PC-3 (cell line): ENCODE data around the gene FOXO6. TPM values are rescaled to one million over a fixed set of nuclear protein-coding genes. Genes with fewer than 3 reads are reported as not detected.

Experiments
- ATAC-seq: fragments of 200-7000 bp; cut with Tn5 transposase; 2 replicates; pipeline ENCODE4 v1.9.1; 2020; ENCODE audit warnings: mild to moderate bottlenecking, moderate library complexity
- BruUV-seq: library from RNA; stranded (reverse); fragments of 400-500 nt; replicated peaks from 2 replicates; lab custom pipeline; 2021; lab: Mats Ljungman, UMichigan
- CTCF ChIA-PET: fragments of 300-600 bp; sonication (Branson Sonifier 250); formaldehyde crosslinking; loops from one replicate; lab custom pipeline; 2022; ENCODE audit warnings: antibody characterized with exemption; lab: Charles Lee
- POLR2A ChIA-PET: fragments of 300-600 bp; sonication (Branson Sonifier 250); formaldehyde crosslinking; loops from one replicate; lab custom pipeline; 2022; ENCODE audit warnings: antibody characterized with exemption; ENCODE audit not compliant: unreplicated experiment; lab: Charles Lee
- DNase-seq: peaks from one replicate; pipeline ENCODE4 v3.0.0-alpha.2; 2015
- H2AFZ ChIP-seq: fragments of 300-600 bp; sonication (generic); 2 replicates; pipeline ENCODE4 v1.6.0; 2016; ENCODE audit warnings: antibody characterized with exemption, low read length
- H3F3A ChIP-seq: fragments of 300-600 bp; sonication (generic); one replicate; pipeline ENCODE4 v1.6.0; 2017; ENCODE audit warnings: antibody characterized with exemption, low read length, control low read depth, mild to moderate bottlenecking; ENCODE audit not compliant: unreplicated experiment
- H3K27ac ChIP-seq: fragments of 300-600 bp; sonication (generic); 2 replicates; pipeline ENCODE4 v1.5.1; 2016; ENCODE audit warnings: mild to moderate bottlenecking, low read length
- H3K27me3 ChIP-seq: fragments of 300-600 bp; sonication (generic); 2 replicates; pipeline ENCODE4 v1.6.1; 2016; ENCODE audit warnings: low read length, mixed read lengths
- H3K36me3 ChIP-seq: fragments of 300-600 bp; sonication (generic); 2 replicates; pipeline ENCODE4 v1.6.1; 2016; ENCODE audit warnings: low read depth, mixed run types, low read length, mixed read lengths
- H3K4me1 ChIP-seq: fragments of 300-600 bp; sonication (generic); 2 replicates; pipeline ENCODE4 v1.5.1; 2016; ENCODE audit warnings: low read length; ENCODE audit not compliant: insufficient read depth
- H3K4me2 ChIP-seq: fragments of 300-600 bp; sonication (generic); 2 replicates; pipeline ENCODE4 v1.6.0; 2016; ENCODE audit warnings: low read length
- H3K4me3 ChIP-seq: fragments of 300-600 bp; sonication (generic); 2 replicates; pipeline ENCODE4 v1.5.1; 2016; ENCODE audit warnings: mild to moderate bottlenecking, low read length, mixed read lengths
- H3K79me2 ChIP-seq: fragments of 300-600 bp; sonication (generic); 2 replicates; pipeline ENCODE4 v1.6.1; 2017; ENCODE audit warnings: low read length, mixed read lengths
- H3K9ac ChIP-seq: fragments of 300-600 bp; sonication (generic); 2 replicates; pipeline ENCODE4 v1.6.0; 2016; ENCODE audit warnings: mild to moderate bottlenecking, low read length
- H3K9me2 ChIP-seq: fragments of 300-600 bp; sonication (generic); replicated peaks from 2 replicates; pipeline ENCODE4 v1.6.1; 2016; ENCODE audit warnings: mixed run types, low read length, mixed read lengths
- H3K9me3 ChIP-seq: fragments of 300-600 bp; sonication (generic); 2 replicates; pipeline ENCODE4 v1.6.1; 2016; ENCODE audit warnings: low read length, mixed read lengths
- H4K20me1 ChIP-seq: fragments of 300-600 bp; sonication (generic); 2 replicates; pipeline ENCODE4 v1.6.1; 2016; ENCODE audit warnings: low read length, mixed read lengths
- EZH2 ChIP-seq: fragments of 300-600 bp; sonication (generic); IDR thresholded peaks from one replicate; pipeline ENCODE4 v1.6.1; 2017; ENCODE audit warnings: antibody characterized with exemption, mild to moderate bottlenecking, low read length; ENCODE audit not compliant: unreplicated experiment
- EZH2phosphoT487 ChIP-seq: fragments of 300-600 bp; sonication (generic); IDR thresholded peaks from 2 replicates; pipeline ENCODE4 v1.6.1; 2018; ENCODE audit warnings: mild to moderate bottlenecking, antibody characterized with exemption, low read length, borderline replicate concordance
- intact Hi-C: fragments of 100-400 bp; cut with micrococcal nuclease; formaldehyde crosslinking; loops from 2 replicates; pipeline ENCODE4 v1.9.0; 2023
- total RNA-seq: library from RNA; depleted of rRNA; stranded (reverse); fragments of >200 nt; gene quantifications from 2 replicates; pipeline ENCODE4 v1.2.3, GENCODE V29; 2014
- TF ChIP-seq, protein P1 (sequence below): fragments of 300-600 bp; sonication (generic); conservative IDR thresholded peaks from 2 replicates; pipeline ENCODE4 v1.5.1; 2017; ENCODE audit warnings: antibody characterized with exemption, low read depth, mild to moderate bottlenecking, low read length

Gene FOXO6
- total RNA-seq, 1 experiment from 2014 or later = 1.2 TPM

GRCh38 chr1:41417746-41418145 is 56.5 kb downstream of the FOXO6 start:
- CTCF ChIA-PET = no interaction called here
- no peaks in the 10 kb centered on the region for H3F3A ChIP-seq
- no peaks in the 10 kb centered on the region for H3K9me3 ChIP-seq
- ATAC-seq = no peak
- H3K4me3 ChIP-seq = no peak overlapping the region
- no TSS peak for BruUV-seq
- H3K27ac ChIP-seq = no peak overlapping the region
- intact Hi-C loops = loop anchor here (1.0 to 5.0 kb wide), 4 partner anchors 35 to 149 kb away; no protein-coding TSS in a partner anchor
- H3K9me2 ChIP-seq = no peaks in the 10 kb centered on the region
- no peaks in the 10 kb centered on the region for H3K79me2 ChIP-seq
- H3K4me2 ChIP-seq = no peak overlapping the region
- DNase-seq = no peak
- H4K20me1 ChIP-seq = no peaks in the 10 kb centered on the region
- peaks cover 15% of the 10 kb centered on the region for H3K4me1 ChIP-seq
- no peak overlapping the region for H3K9ac ChIP-seq
- POLR2A ChIA-PET = interaction anchor here (0.6 kb wide), 1 partner anchor 56 kb away, joined by 9 read pairs; the partner anchor contains the start of gene FOXO6
- H2AFZ ChIP-seq = no peak overlapping the region
- no peak for TF ChIP-seq EZH2
- no peak for TF ChIP-seq EZH2phosphoT487
- TF ChIP-seq, protein P1, sequence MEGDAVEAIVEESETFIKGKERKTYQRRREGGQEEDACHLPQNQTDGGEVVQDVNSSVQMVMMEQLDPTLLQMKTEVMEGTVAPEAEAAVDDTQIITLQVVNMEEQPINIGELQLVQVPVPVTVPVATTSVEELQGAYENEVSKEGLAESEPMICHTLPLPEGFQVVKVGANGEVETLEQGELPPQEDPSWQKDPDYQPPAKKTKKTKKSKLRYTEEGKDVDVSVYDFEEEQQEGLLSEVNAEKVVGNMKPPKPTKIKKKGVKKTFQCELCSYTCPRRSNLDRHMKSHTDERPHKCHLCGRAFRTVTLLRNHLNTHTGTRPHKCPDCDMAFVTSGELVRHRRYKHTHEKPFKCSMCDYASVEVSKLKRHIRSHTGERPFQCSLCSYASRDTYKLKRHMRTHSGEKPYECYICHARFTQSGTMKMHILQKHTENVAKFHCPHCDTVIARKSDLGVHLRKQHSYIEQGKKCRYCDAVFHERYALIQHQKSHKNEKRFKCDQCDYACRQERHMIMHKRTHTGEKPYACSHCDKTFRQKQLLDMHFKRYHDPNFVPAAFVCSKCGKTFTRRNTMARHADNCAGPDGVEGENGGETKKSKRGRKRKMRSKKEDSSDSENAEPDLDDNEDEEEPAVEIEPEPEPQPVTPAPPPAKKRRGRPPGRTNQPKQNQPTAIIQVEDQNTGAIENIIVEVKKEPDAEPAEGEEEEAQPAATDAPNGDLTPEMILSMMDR = no peak
- H3K27me3 ChIP-seq = no peaks in the 10 kb centered on the region
- H3K36me3 ChIP-seq = no peaks in the 10 kb centered on the region

- H3K9me3 ChIP-seq = no peaks in the 10 kb centered on the region
- no peaks in the 10 kb centered on the region for H3K79me2 ChIP-seq
- H3K27ac ChIP-seq = peak overlapping the region; percentile 56
- no peak for TF ChIP-seq EZH2
- no peak for TF ChIP-seq EZH2phosphoT487
- TF ChIP-seq, protein P1 = peak; percentile 39
- ChIA-PET CTCF (interaction anchor here (0.7 to 1.1 kb wide), 3 partner anchors 88 to 137 kb away, joined by 3 to 4 read pairs (median 3); no protein-coding TSS in a partner anchor), POLR2A (interaction anchor here (0.5 to 0.9 kb wide), 3 partner anchors 96 to 195 kb away, joined by 3 to 7 read pairs (median 3); no protein-coding TSS in a partner anchor)
- no peaks in the 10 kb centered on the region for H3K9me2 ChIP-seq
- BruUV-seq = no TSS peak
- H3F3A ChIP-seq = no peaks in the 10 kb centered on the region
- H2AFZ ChIP-seq = peak overlapping the region; percentile 63
- no peak overlapping the region for H3K4me3 ChIP-seq
- intact Hi-C loops = loop anchor here (5.0 kb wide), 1 partner anchor 37 kb away; no protein-coding TSS in a partner anchor
- peak overlapping the region; percentile 42 for H3K9ac ChIP-seq
- peak overlapping the region; percentile 20 for H3K4me2 ChIP-seq
- peaks cover 15% of the 10 kb centered on the region for H3K4me1 ChIP-seq
- ATAC-seq = peak; percentile 91
- no peaks in the 10 kb centered on the region for H4K20me1 ChIP-seq
- H3K27me3 ChIP-seq = no peaks in the 10 kb centered on the region
- no peaks in the 10 kb centered on the region for H3K36me3 ChIP-seq
- DNase-seq = peak; percentile 96
Measured at GRCh38 chr1:41418857-41419583, 57.8 kb downstream of the FOXO6 start.
